HEK293 (cell line): ENCODE data around the gene PNKD.

Source experiments
- CTCF ChIA-PET: fragments of 350-600 bp; formaldehyde crosslinking; extraction: SDS; loops from one replicate; lab custom pipeline; 2021; ENCODE audit warnings: antibody characterized with exemption; lab: Yijun Ruan, JAX
- POLR2A ChIA-PET: fragments of 300-600 bp; formaldehyde crosslinking; extraction: SDS; loops from one replicate; lab custom pipeline; 2020; ENCODE audit warnings: antibody characterized with exemption, inconsistent platforms; lab: Yijun Ruan, JAX
- H3K27ac ChIP-seq: fragments of 200-500 bp; sonication (Bioruptor generic); 2 replicates; pipeline ENCODE4 v1.5.1; 2014; ENCODE audit warnings: low read depth, low read length, control low read depth, inconsistent platforms; ENCODE audit errors: extremely low read depth
- H3K36me3 ChIP-seq, 2 experiments: fragments of 200-500 bp in 1 of 2; sonication (Bioruptor generic) in 1 of 2; 1 replicate in 1 of 2; 2 replicates in 1 of 2; pipeline ENCODE4 v1.5.1; 2014 to 2017; ENCODE audit warnings: inconsistent platforms in 2 of 2, low read length in 2 of 2; ENCODE audit not compliant: control insufficient read depth in 2 of 2, insufficient read depth in 1 of 2
- H3K4me1 ChIP-seq: fragments of 200-500 bp; sonication (Bioruptor generic); 2 replicates; pipeline ENCODE4 v1.5.1; 2014; ENCODE audit warnings: mild to moderate bottlenecking, low read length, inconsistent platforms; ENCODE audit not compliant: control insufficient read depth, insufficient read depth
- H3K4me3 ChIP-seq: 2 replicates; pipeline ENCODE4 v1.5.1; 2011; ENCODE audit warnings: low read depth, mild to moderate bottlenecking, control low read depth, low read length, moderate library complexity
- H3K9me3 ChIP-seq: fragments of 200-500 bp; sonication (Bioruptor generic); 2 replicates; pipeline ENCODE4 v1.5.1; 2014; ENCODE audit warnings: low read depth, low read length, inconsistent platforms; ENCODE audit not compliant: control insufficient read depth, insufficient read depth
- BCL11A ChIP-seq: fragments of 450-650 bp; formaldehyde crosslinking; IDR thresholded peaks from 2 replicates; pipeline ENCODE4 v1.5.1; 2016; ENCODE audit warnings: low read depth, missing biosample characterization, missing genetic modification characterization
- FEZF1 ChIP-seq: fragments of 450-650 bp; formaldehyde crosslinking; IDR thresholded peaks from 2 replicates; pipeline ENCODE4 v1.5.1; 2016; ENCODE audit warnings: missing biosample characterization, missing genetic modification characterization
- GFI1B ChIP-seq: fragments of 450-650 bp; formaldehyde crosslinking; IDR thresholded peaks from 2 replicates; pipeline ENCODE4 v1.5.1; 2016; ENCODE audit warnings: missing biosample characterization, missing genetic modification characterization
- GLI4 ChIP-seq: fragments of 450-650 bp; formaldehyde crosslinking; IDR thresholded peaks from 2 replicates; pipeline ENCODE4 v1.5.1; 2016; ENCODE audit warnings: missing biosample characterization, missing genetic modification characterization
- KLF1 ChIP-seq: fragments of 450-650 bp; formaldehyde crosslinking; IDR thresholded peaks from 2 replicates; pipeline ENCODE4 v1.5.1; 2016; ENCODE audit warnings: missing biosample characterization, missing genetic modification characterization
- KLF8 ChIP-seq: fragments of 450-650 bp; formaldehyde crosslinking; IDR thresholded peaks from 2 replicates; pipeline ENCODE4 v1.5.1; 2016; ENCODE audit warnings: missing biosample characterization, missing genetic modification characterization
- REPIN1 ChIP-seq: fragments of 450-650 bp; formaldehyde crosslinking; IDR thresholded peaks from 2 replicates; pipeline ENCODE4 v1.5.1; 2017; ENCODE audit warnings: missing biosample characterization, missing genetic modification characterization, low read depth
- ZNF140 ChIP-seq: fragments of 450-650 bp; formaldehyde crosslinking; IDR thresholded peaks from 2 replicates; pipeline ENCODE4 v1.5.1; 2016; ENCODE audit warnings: missing biosample characterization, missing genetic modification characterization
- ZNF174 ChIP-seq: fragments of 450-650 bp; formaldehyde crosslinking; IDR thresholded peaks from 2 replicates; pipeline ENCODE4 v1.5.0; 2017; ENCODE audit warnings: missing biosample characterization, mild to moderate bottlenecking, missing genetic modification characterization
- ZNF24 ChIP-seq: fragments of 450-650 bp; formaldehyde crosslinking; IDR thresholded peaks from 2 replicates; pipeline ENCODE4 v1.5.1; 2016; ENCODE audit warnings: missing biosample characterization, missing genetic modification characterization
- ZNF266 ChIP-seq: fragments of 450-650 bp; formaldehyde crosslinking; IDR thresholded peaks from 2 replicates; pipeline ENCODE4 v1.5.1; 2016; ENCODE audit warnings: missing biosample characterization, missing genetic modification characterization, low read depth
- ZNF48 ChIP-seq: fragments of 450-650 bp; formaldehyde crosslinking; IDR thresholded peaks from 2 replicates; pipeline ENCODE4 v1.5.1; 2016; ENCODE audit warnings: missing biosample characterization, missing genetic modification characterization
- ZNF514 ChIP-seq: fragments of 450-650 bp; formaldehyde crosslinking; IDR thresholded peaks from 2 replicates; pipeline ENCODE4 v1.5.1; 2016; ENCODE audit warnings: missing biosample characterization, missing genetic modification characterization
- ZNF561 ChIP-seq: fragments of 450-650 bp; IDR thresholded peaks from 2 replicates; pipeline ENCODE4 v1.5.1; 2018; ENCODE audit warnings: missing biosample characterization, missing genetic modification characterization, borderline replicate concordance
- ZNF585B ChIP-seq: fragments of 450-650 bp; formaldehyde crosslinking; IDR thresholded peaks from 2 replicates; pipeline ENCODE4 v1.5.1; 2016; ENCODE audit warnings: missing biosample characterization, missing genetic modification characterization
- ZNF596 ChIP-seq: fragments of 450-650 bp; IDR thresholded peaks from 2 replicates; pipeline ENCODE4 v1.5.0; 2018; ENCODE audit warnings: missing biosample characterization, mild to moderate bottlenecking, missing genetic modification characterization, moderate library complexity
- ZNF654 ChIP-seq: fragments of 450-650 bp; formaldehyde crosslinking; IDR thresholded peaks from 2 replicates; pipeline ENCODE4 v1.5.1; 2016; ENCODE audit warnings: low read depth, missing biosample characterization, missing genetic modification characterization
- ZNF660 ChIP-seq: fragments of 450-650 bp; IDR thresholded peaks from 2 replicates; pipeline ENCODE4 v1.5.1; 2018; ENCODE audit warnings: missing biosample characterization, mild to moderate bottlenecking, missing genetic modification characterization
- ZSCAN23 ChIP-seq: fragments of 450-650 bp; formaldehyde crosslinking; IDR thresholded peaks from 2 replicates; pipeline ENCODE4 v1.5.1; 2016; ENCODE audit warnings: missing biosample characterization, missing genetic modification characterization
- TF ChIP-seq, protein P1 (sequence below): fragments of 450-650 bp; formaldehyde crosslinking; IDR thresholded peaks from 2 replicates; pipeline ENCODE4 v1.5.1; 2016; ENCODE audit warnings: missing biosample characterization, missing genetic modification characterization
- TF ChIP-seq, protein P2 (sequence below): fragments of 450-650 bp; formaldehyde crosslinking; IDR thresholded peaks from 2 replicates; pipeline ENCODE4 v1.5.1; 2016; ENCODE audit warnings: missing biosample characterization, missing genetic modification characterization
- TF ChIP-seq, protein P3 (sequence below): fragments of 450-650 bp; formaldehyde crosslinking; IDR thresholded peaks from 2 replicates; pipeline ENCODE4 v1.5.1; 2016; ENCODE audit warnings: missing biosample characterization, missing genetic modification characterization
- TF ChIP-seq, protein P4 (sequence below): fragments of 450-650 bp; IDR thresholded peaks from 2 replicates; pipeline ENCODE4 v1.5.1; 2018; ENCODE audit warnings: missing biosample characterization, missing genetic modification characterization

Gene PNKD

DNA sequence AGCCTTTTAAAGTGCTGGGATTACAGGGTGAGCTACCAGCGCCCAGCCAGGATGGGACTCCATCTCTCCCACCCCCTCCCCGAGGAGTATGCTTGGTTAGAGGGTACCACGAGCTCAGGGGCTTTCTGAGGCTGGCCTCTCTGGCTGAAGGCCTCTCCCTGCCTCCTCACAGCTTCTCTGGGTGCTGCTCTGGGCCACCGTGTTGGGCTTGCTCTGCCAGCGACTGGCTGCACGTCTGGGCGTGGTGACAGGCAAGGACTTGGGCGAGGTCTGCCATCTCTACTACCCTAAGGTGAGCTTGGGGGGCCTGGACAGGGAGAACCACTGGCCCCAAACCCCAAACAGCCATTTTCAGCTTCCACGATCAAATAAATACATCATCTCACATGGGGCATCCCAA is 114.7 kb downstream of the PNKD start:
- Histone ChIP-seq H3K4me1 (0 out of 2 replicates have a peak, but pooled peaks cover 2% of the 10 kb centered on the region), H3K9me3 (no peaks in the 10 kb centered on the region), H3K4me3 (no peak overlapping the region), H3K27ac (no peak overlapping the region), H3K36me3 (no peaks in the 10 kb centered on the region)
- CTCF ChIA-PET: interaction anchor here (0.7 to 0.9 kb wide), 4 partner anchors 9 to 1381 kb away, joined by 3 to 6 read pairs (median 3); no protein-coding TSS in a partner anchor
- POLR2A ChIA-PET: no interaction called here
- TF ChIP-seq REPIN1 (no peak), ZNF140 (no peak), FEZF1 (tag by site-specific recombination) (no peak), KLF1 (tag by site-specific recombination) (no peak), ZNF514 (tag by site-specific recombination) (no peak), KLF8 (tag by site-specific recombination) (no peak), ZSCAN23 (tag by site-specific recombination) (no peak), ZNF174 (tag by site-specific recombination) (no peak), ZNF24 (tag by site-specific recombination) (no peak), GLI4 (tag by site-specific recombination) (no peak), ZNF561 (tag by site-specific recombination) (no peak), ZNF596 (no peak), ZNF266 (tag by site-specific recombination) (no peak), ZNF654 (tag by site-specific recombination) (no peak), BCL11A (no peak)
- TF ChIP-seq, protein P1, sequence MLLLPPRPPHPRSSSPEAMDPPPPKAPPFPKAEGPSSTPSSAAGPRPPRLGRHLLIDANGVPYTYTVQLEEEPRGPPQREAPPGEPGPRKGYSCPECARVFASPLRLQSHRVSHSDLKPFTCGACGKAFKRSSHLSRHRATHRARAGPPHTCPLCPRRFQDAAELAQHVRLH (tag by site-specific recombination): no peak

DNA sequence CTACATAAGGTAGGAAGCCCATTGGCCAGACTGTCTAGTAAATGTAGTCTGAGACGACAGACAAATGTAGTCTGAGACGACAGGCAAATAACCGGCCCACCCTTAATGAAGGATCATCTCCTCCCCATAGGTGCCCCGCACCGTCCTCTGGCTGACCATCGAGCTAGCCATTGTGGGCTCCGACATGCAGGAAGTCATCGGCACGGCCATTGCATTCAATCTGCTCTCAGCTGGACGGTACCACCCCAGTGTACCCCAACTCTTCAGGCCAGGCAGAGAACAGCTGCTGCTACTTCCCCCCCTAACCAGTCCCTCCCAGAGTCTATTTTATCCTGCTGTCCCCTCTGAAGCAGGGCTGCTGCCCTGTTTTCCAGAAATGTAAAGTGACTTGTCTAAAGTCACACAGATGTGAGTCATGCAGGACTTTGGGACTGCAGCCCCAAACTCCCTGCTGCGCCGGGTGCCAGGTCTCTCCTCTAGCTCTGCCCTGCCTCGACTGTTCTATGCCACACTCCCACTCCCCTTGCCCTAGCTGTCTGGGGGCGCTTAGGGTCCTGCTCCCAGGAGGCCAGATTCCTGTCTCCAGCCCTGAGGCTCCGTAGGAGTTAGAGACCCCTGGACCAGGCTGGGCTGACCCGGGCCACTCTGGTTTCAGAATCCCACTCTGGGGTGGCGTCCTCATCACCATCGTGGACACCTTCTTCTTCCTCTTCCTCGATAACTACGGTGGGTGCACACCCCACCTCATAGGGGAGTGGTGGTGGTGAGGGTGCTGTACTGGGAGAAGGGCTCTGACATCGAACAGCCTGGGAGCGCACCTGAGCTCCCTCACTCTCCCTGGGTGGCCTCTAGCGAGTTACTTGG is 116.4 kb downstream of the PNKD start:
- TF ChIP-seq ZNF585B (tag by site-specific recombination) (no peak), GFI1B (tag by site-specific recombination) (no peak), ZNF48 (tag by site-specific recombination) (no peak), ZNF660 (tag by site-specific recombination) (no peak), ZNF24 (tag by site-specific recombination) (no peak)
- TF ChIP-seq, protein P2, sequence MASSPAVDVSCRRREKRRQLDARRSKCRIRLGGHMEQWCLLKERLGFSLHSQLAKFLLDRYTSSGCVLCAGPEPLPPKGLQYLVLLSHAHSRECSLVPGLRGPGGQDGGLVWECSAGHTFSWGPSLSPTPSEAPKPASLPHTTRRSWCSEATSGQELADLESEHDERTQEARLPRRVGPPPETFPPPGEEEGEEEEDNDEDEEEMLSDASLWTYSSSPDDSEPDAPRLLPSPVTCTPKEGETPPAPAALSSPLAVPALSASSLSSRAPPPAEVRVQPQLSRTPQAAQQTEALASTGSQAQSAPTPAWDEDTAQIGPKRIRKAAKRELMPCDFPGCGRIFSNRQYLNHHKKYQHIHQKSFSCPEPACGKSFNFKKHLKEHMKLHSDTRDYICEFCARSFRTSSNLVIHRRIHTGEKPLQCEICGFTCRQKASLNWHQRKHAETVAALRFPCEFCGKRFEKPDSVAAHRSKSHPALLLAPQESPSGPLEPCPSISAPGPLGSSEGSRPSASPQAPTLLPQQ (tag by site-specific recombination): no peak
- TF ChIP-seq, protein P3, sequence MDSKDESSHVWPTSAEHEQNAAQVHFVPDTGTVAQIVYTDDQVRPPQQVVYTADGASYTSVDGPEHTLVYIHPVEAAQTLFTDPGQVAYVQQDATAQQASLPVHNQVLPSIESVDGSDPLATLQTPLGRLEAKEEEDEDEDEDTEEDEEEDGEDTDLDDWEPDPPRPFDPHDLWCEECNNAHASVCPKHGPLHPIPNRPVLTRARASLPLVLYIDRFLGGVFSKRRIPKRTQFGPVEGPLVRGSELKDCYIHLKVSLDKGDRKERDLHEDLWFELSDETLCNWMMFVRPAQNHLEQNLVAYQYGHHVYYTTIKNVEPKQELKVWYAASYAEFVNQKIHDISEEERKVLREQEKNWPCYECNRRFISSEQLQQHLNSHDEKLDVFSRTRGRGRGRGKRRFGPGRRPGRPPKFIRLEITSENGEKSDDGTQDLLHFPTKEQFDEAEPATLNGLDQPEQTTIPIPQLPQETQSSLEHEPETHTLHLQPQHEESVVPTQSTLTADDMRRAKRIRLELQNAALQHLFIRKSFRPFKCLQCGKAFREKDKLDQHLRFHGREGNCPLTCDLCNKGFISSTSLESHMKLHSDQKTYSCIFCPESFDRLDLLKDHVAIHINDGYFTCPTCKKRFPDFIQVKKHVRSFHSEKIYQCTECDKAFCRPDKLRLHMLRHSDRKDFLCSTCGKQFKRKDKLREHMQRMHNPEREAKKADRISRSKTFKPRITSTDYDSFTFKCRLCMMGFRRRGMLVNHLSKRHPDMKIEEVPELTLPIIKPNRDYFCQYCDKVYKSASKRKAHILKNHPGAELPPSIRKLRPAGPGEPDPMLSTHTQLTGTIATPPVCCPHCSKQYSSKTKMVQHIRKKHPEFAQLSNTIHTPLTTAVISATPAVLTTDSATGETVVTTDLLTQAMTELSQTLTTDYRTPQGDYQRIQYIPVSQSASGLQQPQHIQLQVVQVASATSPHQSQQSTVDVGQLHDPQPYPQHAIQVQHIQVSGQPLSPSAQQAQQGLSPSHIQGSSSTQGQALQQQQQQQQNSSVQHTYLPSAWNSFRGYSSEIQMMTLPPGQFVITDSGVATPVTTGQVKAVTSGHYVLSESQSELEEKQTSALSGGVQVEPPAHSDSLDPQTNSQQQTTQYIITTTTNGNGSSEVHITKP: no peak
- TF ChIP-seq, protein P4, sequence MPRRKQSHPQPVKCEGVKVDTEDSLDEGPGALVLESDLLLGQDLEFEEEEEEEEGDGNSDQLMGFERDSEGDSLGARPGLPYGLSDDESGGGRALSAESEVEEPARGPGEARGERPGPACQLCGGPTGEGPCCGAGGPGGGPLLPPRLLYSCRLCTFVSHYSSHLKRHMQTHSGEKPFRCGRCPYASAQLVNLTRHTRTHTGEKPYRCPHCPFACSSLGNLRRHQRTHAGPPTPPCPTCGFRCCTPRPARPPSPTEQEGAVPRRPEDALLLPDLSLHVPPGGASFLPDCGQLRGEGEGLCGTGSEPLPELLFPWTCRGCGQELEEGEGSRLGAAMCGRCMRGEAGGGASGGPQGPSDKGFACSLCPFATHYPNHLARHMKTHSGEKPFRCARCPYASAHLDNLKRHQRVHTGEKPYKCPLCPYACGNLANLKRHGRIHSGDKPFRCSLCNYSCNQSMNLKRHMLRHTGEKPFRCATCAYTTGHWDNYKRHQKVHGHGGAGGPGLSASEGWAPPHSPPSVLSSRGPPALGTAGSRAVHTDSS (tag by site-specific recombination): peak; percentile 47; the same call in 1 of the 2 replicates
- ChIA-PET CTCF (interaction anchor here (0.6 to 1.1 kb wide), 2 partner anchors 30 to 1906 kb away, joined by 3 read pairs; partner anchors contain the start of gene CATIP), POLR2A (interaction anchor here (0.7 kb wide), 1 partner anchor 158 kb away, joined by 3 read pairs; no protein-coding TSS in a partner anchor)
- Histone ChIP-seq H3K9me3 (no peaks in the 10 kb centered on the region), H3K27ac (no peak overlapping the region), H3K36me3 (no peaks in the 10 kb centered on the region), H3K4me1 (0 out of 2 replicates have a peak, but pooled peaks cover 2% of the 10 kb centered on the region), H3K4me3 (no peak overlapping the region)
